Gastroesophageal sphincter (tissue), 3 donors: ENCODE measurements around the gene TPI1.
A peak's percentile ranks its signal among the peaks of the same experiment; 100 is the strongest.

Experiments used
- EP300 ChIP-seq: sonication (generic); formaldehyde crosslinking; IDR thresholded peaks from one replicate; pipeline ENCODE4 v1.6.1; 2017; ENCODE audit warnings: antibody characterized with exemption, mild to moderate bottlenecking
- POLR2AphosphoS5 ChIP-seq: sonication (generic); formaldehyde crosslinking; IDR thresholded peaks from one replicate; pipeline ENCODE4 v1.6.1; 2017; ENCODE audit warnings: antibody characterized with exemption
- TF ChIP-seq, protein P1 (sequence below), 4 experiments: fragments of 200-600 bp in 2 of 4; fragments of 450-650 bp in 2 of 4; sonication (generic) in 1 of 4; IDR thresholded peaks; one replicate each; pipeline ENCODE4 v1.5.1; 2017 to 2019; ENCODE audit warnings: antibody characterized with exemption in 4 of 4, mild to moderate bottlenecking in 2 of 4, moderate library complexity in 2 of 4

GRCh38 chr12:6828781-6829535, 38.4 kb upstream of the TPI1 start:
- peak; percentile 43 for TF ChIP-seq POLR2AphosphoS5
- TF ChIP-seq, protein P1, sequence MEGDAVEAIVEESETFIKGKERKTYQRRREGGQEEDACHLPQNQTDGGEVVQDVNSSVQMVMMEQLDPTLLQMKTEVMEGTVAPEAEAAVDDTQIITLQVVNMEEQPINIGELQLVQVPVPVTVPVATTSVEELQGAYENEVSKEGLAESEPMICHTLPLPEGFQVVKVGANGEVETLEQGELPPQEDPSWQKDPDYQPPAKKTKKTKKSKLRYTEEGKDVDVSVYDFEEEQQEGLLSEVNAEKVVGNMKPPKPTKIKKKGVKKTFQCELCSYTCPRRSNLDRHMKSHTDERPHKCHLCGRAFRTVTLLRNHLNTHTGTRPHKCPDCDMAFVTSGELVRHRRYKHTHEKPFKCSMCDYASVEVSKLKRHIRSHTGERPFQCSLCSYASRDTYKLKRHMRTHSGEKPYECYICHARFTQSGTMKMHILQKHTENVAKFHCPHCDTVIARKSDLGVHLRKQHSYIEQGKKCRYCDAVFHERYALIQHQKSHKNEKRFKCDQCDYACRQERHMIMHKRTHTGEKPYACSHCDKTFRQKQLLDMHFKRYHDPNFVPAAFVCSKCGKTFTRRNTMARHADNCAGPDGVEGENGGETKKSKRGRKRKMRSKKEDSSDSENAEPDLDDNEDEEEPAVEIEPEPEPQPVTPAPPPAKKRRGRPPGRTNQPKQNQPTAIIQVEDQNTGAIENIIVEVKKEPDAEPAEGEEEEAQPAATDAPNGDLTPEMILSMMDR (IDR thresholded peaks at IDR 0.05), result no peak
- no peak for TF ChIP-seq EP300
